Measurements from ENCODE around the gene CNTN4.

The CNTN4 gene

GRCh38 chr3:2677501-2677900 is 578.8 kb downstream of the CNTN4 start:
- DNase-seq: no peak
- Histone ChIP-seq H3K4me3 (ENCODE audit: low read depth, low read length) (no peak overlapping the region), H3K27ac (no peak overlapping the region), H3K36me3 (replicated peaks) (no peaks in the 10 kb centered on the region), H3K27me3 (replicated peaks) (no peaks in the 10 kb centered on the region)
- TF ChIP-seq CTCF (IDR thresholded peaks at IDR 0.05; ENCODE audit: low read depth, low read length, missing control alignments): no peak
- in situ Hi-C loops (cut with HindIII; ENCODE audit: low pct_ligation_motif_present, low sequenced_read_pairs): no loop called here

GRCh38 chr3:2680236-2680635 is 581.6 kb downstream of the CNTN4 start:
- H3K36me3 ChIP-seq (replicated peaks): no peaks in the 10 kb centered on the region
- no peak overlapping the region for H3K27ac ChIP-seq
- no peak for TF ChIP-seq CTCF (IDR thresholded peaks at IDR 0.05; ENCODE audit: low read depth, low read length, missing control alignments)
- DNase-seq: no peak
- H3K4me3 ChIP-seq (ENCODE audit: low read depth, low read length): no peak overlapping the region
- in situ Hi-C loops (cut with HindIII; ENCODE audit: low pct_ligation_motif_present, low sequenced_read_pairs): no loop called here
- no peaks in the 10 kb centered on the region for H3K27me3 ChIP-seq (replicated peaks)

- Histone ChIP-seq H3K27ac (no peak overlapping the region), H3K4me3 (ENCODE audit: low read depth, low read length) (no peak overlapping the region), H3K36me3 (replicated peaks) (no peaks in the 10 kb centered on the region), H3K27me3 (replicated peaks) (no peaks in the 10 kb centered on the region)
- no peak for DNase-seq
- TF ChIP-seq CTCF (IDR thresholded peaks at IDR 0.05; ENCODE audit: low read depth, low read length, missing control alignments): no peak
- in situ Hi-C loops (cut with HindIII; ENCODE audit: low pct_ligation_motif_present, low sequenced_read_pairs): no loop called here
Observed at GRCh38 chr3:2684046-2684445, 585.4 kb downstream of the CNTN4 start.

GRCh38 chr3:2686816-2687502 is 588.3 kb downstream of the CNTN4 start:
- Histone ChIP-seq H3K4me3 (ENCODE audit: low read depth, low read length) (no peak overlapping the region), H3K27me3 (replicated peaks) (no peaks in the 10 kb centered on the region), H3K27ac (no peak overlapping the region), H3K36me3 (replicated peaks) (no peaks in the 10 kb centered on the region)
- no peak for DNase-seq
- in situ Hi-C loops (cut with HindIII; ENCODE audit: low pct_ligation_motif_present, low sequenced_read_pairs): no loop called here
- TF ChIP-seq CTCF (IDR thresholded peaks at IDR 0.05; ENCODE audit: low read depth, low read length, missing control alignments): no peak

GRCh38 chr3:2697589-2697988 is 598.9 kb downstream of the CNTN4 start:
- no peak for TF ChIP-seq CTCF (IDR thresholded peaks at IDR 0.05; ENCODE audit: low read depth, low read length, missing control alignments)
- Histone ChIP-seq H3K27me3 (replicated peaks) (no peaks in the 10 kb centered on the region), H3K27ac (no peak overlapping the region), H3K36me3 (replicated peaks) (no peaks in the 10 kb centered on the region), H3K4me3 (ENCODE audit: low read depth, low read length) (no peak overlapping the region)
- DNase-seq: no peak
- in situ Hi-C loops (cut with HindIII; ENCODE audit: low pct_ligation_motif_present, low sequenced_read_pairs): no loop called here

- Histone ChIP-seq H3K4me3 (ENCODE audit: low read depth, low read length) (no peak overlapping the region), H3K27me3 (replicated peaks) (no peaks in the 10 kb centered on the region), H3K36me3 (replicated peaks) (no peaks in the 10 kb centered on the region), H3K27ac (no peak overlapping the region)
- in situ Hi-C loops (cut with HindIII; ENCODE audit: low pct_ligation_motif_present, low sequenced_read_pairs): no loop called here
- no peak for DNase-seq
- no peak for TF ChIP-seq CTCF (IDR thresholded peaks at IDR 0.05; ENCODE audit: low read depth, low read length, missing control alignments)
Observed at GRCh38 chr3:2701471-2701870, 602.8 kb downstream of the CNTN4 start.

All from brain microvascular endothelial cell (primary cell).